ENCODE results near the gene HES5. TPM values are rescaled to one million over a fixed set of nuclear protein-coding genes. Genes with fewer than 3 reads are reported as not detected.

The HES5 gene
- total and polyA plus RNA-seq, 2 experiments from 2014 or later: 0.16 to 0.21 TPM

DNA sequence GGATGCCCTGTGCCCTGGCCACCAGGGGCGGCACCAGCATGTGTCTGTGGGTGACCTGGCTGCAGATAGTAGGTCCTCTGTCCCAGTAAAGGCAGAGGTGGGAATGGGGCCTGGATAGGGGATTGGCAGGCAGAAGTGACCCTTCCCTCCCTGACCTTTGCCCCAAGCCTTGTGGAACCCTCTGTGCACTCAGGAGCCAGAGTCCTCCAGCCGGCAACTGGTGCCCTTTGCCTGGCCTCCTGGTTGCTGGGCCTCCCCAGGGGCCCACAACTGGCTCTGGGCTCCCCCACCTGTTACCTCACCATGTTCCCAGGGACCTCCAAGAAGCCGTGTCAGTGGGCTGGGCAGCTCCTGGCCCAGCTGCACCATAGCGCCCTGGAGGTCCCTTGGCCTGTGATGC is 44.0 kb downstream of the HES5 start (continued):
- TF ChIP-seq, protein P1, sequence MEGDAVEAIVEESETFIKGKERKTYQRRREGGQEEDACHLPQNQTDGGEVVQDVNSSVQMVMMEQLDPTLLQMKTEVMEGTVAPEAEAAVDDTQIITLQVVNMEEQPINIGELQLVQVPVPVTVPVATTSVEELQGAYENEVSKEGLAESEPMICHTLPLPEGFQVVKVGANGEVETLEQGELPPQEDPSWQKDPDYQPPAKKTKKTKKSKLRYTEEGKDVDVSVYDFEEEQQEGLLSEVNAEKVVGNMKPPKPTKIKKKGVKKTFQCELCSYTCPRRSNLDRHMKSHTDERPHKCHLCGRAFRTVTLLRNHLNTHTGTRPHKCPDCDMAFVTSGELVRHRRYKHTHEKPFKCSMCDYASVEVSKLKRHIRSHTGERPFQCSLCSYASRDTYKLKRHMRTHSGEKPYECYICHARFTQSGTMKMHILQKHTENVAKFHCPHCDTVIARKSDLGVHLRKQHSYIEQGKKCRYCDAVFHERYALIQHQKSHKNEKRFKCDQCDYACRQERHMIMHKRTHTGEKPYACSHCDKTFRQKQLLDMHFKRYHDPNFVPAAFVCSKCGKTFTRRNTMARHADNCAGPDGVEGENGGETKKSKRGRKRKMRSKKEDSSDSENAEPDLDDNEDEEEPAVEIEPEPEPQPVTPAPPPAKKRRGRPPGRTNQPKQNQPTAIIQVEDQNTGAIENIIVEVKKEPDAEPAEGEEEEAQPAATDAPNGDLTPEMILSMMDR (conservative IDR thresholded peaks at IDR 0.05; ENCODE audit: low read depth in 2 of 2): no peak
- no peak for TF ChIP-seq EZH2 (IDR thresholded peaks at IDR 0.05; ENCODE audit: low read depth, unreplicated experiment)

DNA sequence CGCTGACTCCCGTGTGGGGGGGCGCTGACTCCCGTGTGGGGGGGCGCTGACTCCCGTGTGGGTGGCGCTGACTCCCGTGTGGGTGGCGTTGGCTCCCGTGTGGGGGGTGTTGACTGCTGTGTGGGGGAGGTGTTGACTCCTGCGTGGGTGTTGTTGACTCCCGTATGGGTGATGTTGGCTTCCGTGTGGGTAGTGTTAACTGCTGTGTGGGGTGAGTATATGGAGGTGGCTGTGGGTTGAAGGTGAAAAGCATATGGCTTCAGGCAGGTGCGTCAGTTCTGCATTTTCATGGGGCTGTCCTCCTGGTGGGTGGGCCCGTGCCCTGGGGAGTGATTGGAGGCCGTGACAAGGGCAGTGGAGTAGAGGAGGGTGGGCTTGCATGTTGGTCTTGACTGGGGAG is 46.1 kb downstream of the HES5 start:
- H3K27ac Mint-ChIP-seq: no peak overlapping the region
- TF ChIP-seq, protein P2, sequence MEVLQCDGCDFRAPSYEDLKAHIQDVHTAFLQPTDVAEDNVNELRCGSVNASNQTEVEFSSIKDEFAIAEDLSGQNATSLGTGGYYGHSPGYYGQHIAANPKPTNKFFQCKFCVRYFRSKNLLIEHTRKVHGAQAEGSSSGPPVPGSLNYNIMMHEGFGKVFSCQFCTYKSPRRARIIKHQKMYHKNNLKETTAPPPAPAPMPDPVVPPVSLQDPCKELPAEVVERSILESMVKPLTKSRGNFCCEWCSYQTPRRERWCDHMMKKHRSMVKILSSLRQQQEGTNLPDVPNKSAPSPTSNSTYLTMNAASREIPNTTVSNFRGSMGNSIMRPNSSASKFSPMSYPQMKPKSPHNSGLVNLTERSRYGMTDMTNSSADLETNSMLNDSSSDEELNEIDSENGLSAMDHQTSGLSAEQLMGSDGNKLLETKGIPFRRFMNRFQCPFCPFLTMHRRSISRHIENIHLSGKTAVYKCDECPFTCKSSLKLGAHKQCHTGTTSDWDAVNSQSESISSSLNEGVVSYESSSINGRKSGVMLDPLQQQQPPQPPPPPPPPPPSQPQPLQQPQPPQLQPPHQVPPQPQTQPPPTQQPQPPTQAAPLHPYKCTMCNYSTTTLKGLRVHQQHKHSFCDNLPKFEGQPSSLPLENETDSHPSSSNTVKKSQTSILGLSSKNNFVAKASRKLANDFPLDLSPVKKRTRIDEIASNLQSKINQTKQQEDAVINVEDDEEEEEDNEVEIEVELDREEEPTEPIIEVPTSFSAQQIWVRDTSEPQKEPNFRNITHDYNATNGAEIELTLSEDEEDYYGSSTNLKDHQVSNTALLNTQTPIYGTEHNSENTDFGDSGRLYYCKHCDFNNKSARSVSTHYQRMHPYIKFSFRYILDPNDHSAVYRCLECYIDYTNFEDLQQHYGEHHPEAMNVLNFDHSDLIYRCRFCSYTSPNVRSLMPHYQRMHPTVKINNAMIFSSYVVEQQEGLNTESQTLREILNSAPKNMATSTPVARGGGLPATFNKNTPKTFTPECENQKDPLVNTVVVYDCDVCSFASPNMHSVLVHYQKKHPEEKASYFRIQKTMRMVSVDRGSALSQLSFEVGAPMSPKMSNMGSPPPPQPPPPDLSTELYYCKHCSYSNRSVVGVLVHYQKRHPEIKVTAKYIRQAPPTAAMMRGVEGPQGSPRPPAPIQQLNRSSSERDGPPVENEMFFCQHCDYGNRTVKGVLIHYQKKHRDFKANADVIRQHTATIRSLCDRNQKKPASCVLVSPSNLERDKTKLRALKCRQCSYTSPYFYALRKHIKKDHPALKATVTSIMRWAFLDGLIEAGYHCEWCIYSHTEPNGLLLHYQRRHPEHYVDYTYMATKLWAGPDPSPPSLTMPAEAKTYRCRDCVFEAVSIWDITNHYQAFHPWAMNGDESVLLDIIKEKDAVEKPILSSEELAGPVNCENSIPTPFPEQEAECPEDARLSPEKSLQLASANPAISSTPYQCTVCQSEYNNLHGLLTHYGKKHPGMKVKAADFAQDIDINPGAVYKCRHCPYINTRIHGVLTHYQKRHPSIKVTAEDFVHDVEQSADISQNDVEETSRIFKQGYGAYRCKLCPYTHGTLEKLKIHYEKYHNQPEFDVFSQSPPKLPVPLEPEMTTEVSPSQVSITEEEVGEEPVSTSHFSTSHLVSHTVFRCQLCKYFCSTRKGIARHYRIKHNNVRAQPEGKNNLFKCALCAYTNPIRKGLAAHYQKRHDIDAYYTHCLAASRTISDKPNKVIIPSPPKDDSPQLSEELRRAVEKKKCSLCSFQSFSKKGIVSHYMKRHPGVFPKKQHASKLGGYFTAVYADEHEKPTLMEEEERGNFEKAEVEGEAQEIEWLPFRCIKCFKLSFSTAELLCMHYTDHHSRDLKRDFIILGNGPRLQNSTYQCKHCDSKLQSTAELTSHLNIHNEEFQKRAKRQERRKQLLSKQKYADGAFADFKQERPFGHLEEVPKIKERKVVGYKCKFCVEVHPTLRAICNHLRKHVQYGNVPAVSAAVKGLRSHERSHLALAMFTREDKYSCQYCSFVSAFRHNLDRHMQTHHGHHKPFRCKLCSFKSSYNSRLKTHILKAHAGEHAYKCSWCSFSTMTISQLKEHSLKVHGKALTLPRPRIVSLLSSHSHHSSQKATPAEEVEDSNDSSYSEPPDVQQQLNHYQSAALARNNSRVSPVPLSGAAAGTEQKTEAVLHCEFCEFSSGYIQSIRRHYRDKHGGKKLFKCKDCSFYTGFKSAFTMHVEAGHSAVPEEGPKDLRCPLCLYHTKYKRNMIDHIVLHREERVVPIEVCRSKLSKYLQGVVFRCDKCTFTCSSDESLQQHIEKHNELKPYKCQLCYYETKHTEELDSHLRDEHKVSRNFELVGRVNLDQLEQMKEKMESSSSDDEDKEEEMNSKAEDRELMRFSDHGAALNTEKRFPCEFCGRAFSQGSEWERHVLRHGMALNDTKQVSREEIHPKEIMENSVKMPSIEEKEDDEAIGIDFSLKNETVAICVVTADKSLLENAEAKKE (CRISPR knock-in tag; IDR thresholded peaks at IDR 0.05): no peak
- TF ChIP-seq STAT1 (IDR thresholded peaks at IDR 0.05; ENCODE audit: unreplicated experiment) (no peak), POLR2AphosphoS5 (IDR thresholded peaks at IDR 0.05; ENCODE audit: low read depth) (no peak), EZH2phosphoT487 (IDR thresholded peaks at IDR 0.05; ENCODE audit: unreplicated experiment) (no peak), ZNF114 (CRISPR knock-in tag; IDR thresholded peaks at IDR 0.05) (no peak), CREB1 (CRISPR knock-in tag; IDR thresholded peaks at IDR 0.05; ENCODE audit: low read depth) (no peak), ZNF331 (CRISPR knock-in tag; IDR thresholded peaks at IDR 0.05; ENCODE audit: low read depth) (no peak), EZH2 (IDR thresholded peaks at IDR 0.05; ENCODE audit: low read depth, unreplicated experiment) (no peak), NANOG (IDR thresholded peaks at IDR 0.05; ENCODE audit: borderline replicate concordance) (no peak), JUNB (IDR thresholded peaks at IDR 0.05; ENCODE audit: unreplicated experiment) (no peak)
- TF ChIP-seq, protein P3, sequence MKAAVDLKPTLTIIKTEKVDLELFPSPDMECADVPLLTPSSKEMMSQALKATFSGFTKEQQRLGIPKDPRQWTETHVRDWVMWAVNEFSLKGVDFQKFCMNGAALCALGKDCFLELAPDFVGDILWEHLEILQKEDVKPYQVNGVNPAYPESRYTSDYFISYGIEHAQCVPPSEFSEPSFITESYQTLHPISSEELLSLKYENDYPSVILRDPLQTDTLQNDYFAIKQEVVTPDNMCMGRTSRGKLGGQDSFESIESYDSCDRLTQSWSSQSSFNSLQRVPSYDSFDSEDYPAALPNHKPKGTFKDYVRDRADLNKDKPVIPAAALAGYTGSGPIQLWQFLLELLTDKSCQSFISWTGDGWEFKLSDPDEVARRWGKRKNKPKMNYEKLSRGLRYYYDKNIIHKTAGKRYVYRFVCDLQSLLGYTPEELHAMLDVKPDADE (IDR thresholded peaks at IDR 0.05): no peak
- TF ChIP-seq, protein P4, sequence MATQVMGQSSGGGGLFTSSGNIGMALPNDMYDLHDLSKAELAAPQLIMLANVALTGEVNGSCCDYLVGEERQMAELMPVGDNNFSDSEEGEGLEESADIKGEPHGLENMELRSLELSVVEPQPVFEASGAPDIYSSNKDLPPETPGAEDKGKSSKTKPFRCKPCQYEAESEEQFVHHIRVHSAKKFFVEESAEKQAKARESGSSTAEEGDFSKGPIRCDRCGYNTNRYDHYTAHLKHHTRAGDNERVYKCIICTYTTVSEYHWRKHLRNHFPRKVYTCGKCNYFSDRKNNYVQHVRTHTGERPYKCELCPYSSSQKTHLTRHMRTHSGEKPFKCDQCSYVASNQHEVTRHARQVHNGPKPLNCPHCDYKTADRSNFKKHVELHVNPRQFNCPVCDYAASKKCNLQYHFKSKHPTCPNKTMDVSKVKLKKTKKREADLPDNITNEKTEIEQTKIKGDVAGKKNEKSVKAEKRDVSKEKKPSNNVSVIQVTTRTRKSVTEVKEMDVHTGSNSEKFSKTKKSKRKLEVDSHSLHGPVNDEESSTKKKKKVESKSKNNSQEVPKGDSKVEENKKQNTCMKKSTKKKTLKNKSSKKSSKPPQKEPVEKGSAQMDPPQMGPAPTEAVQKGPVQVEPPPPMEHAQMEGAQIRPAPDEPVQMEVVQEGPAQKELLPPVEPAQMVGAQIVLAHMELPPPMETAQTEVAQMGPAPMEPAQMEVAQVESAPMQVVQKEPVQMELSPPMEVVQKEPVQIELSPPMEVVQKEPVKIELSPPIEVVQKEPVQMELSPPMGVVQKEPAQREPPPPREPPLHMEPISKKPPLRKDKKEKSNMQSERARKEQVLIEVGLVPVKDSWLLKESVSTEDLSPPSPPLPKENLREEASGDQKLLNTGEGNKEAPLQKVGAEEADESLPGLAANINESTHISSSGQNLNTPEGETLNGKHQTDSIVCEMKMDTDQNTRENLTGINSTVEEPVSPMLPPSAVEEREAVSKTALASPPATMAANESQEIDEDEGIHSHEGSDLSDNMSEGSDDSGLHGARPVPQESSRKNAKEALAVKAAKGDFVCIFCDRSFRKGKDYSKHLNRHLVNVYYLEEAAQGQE (IDR thresholded peaks at IDR 0.05; ENCODE audit: unreplicated experiment): no peak

More for the DNA sequence above, 46.1 kb downstream of the HES5 start:
- Mint-ChIP-seq H3K36me3 (ENCODE audit: low read depth) (peaks cover 4% of the 10 kb centered on the region; the same call in 1 of the 3 replicates), H3K27me3 (ENCODE audit: insufficient read depth, low read depth, poor library complexity) (peaks cover 2% of the 10 kb centered on the region), H3K4me1 (no peaks in the 10 kb centered on the region), H3K4me3 (no peak overlapping the region), H3K9me3 (peaks cover 13% of the 10 kb centered on the region)
- H3K4me2 ChIP-seq: no peak overlapping the region
- H3K4me1 ChIP-seq (ENCODE audit: insufficient read depth): no peaks in the 10 kb centered on the region
- H3F3A ChIP-seq (replicated peaks; ENCODE audit: low read depth): no peaks in the 10 kb centered on the region
- DNase-seq (ENCODE audit: low spot score) (no peak), ATAC-seq (no peak)
- H2AFZ ChIP-seq: no peak overlapping the region
- no peaks in the 10 kb centered on the region for H3K36me3 ChIP-seq (ENCODE audit: insufficient read depth)
- H3K79me2 ChIP-seq (replicated peaks; ENCODE audit: insufficient read depth): no peaks in the 10 kb centered on the region
- no peaks in the 10 kb centered on the region for H3K27me3 ChIP-seq (ENCODE audit: insufficient read depth)
- H4K20me1 ChIP-seq (replicated peaks; ENCODE audit: insufficient read depth): no peaks in the 10 kb centered on the region
- no peak overlapping the region for H3K4me3 ChIP-seq
- no peaks in the 10 kb centered on the region for H3K9me2 ChIP-seq (ENCODE audit: insufficient read depth)
- no peak overlapping the region for H3K27ac ChIP-seq (ENCODE audit: low read depth)
